B cell (primary cell): Measurements from ENCODE around the gene TIAM2. TPM values are rescaled to one million over a fixed set of nuclear protein-coding genes. Genes with fewer than 3 reads are reported as not detected.
A peak's percentile ranks its signal among the peaks of the same experiment; 100 is the strongest.

Source experiments
- ATAC-seq: fragments of 200-7000 bp; cut with Tn5 transposase; one replicate; pipeline ENCODE4 v1.10.0; 2021; ENCODE audit warnings: low read depth, mild to moderate bottlenecking, moderate number of reproducible peaks, moderate library complexity
- CTCF ChIA-PET: fragments of 350-600 bp; sonication (Branson Sonifier 250); formaldehyde crosslinking; loops from one replicate; lab custom pipeline; 2021; ENCODE audit warnings: antibody characterized with exemption, inconsistent platforms; lab: Charles Lee
- POLR2A ChIA-PET: fragments of 350-600 bp; sonication (Branson Sonifier 250); formaldehyde crosslinking; loops from one replicate; lab custom pipeline; 2021; ENCODE audit warnings: antibody characterized with exemption; lab: Charles Lee
- DNase-seq: peaks from one replicate; pipeline ENCODE4 v3.0.0; 2013
- H2AFZ ChIP-seq: 2 replicates; pipeline ENCODE4 v1.6.1; 2012; ENCODE audit warnings: mild to moderate bottlenecking, low read depth, low read length; ENCODE audit not compliant: insufficient read depth, poor library complexity, severe bottlenecking
- H3K27ac ChIP-seq, 2 donors: 1 replicate in 1 of 2; 2 replicates in 1 of 2; pipeline ENCODE4 v1.5.1; 2012 to 2013; ENCODE audit warnings: low read length in 2 of 2, mild to moderate bottlenecking in 2 of 2, moderate library complexity in 1 of 2
- H3K27me3 ChIP-seq, 4 experiments: fragments of 200-600 bp in 1 of 4; sonication (generic) in 1 of 4; replicated peaks in 1 of 4; 1 replicate in 2 of 4; 2 replicates in 2 of 4; pipeline versions ENCODE4 v1.6.1 to v1.7.0; 2013 to 2016; ENCODE audit warnings: low read length in 3 of 4, mild to moderate bottlenecking in 2 of 4, mixed read lengths in 1 of 4, moderate library complexity in 1 of 4; ENCODE audit not compliant: insufficient read depth in 4 of 4, control insufficient read depth in 3 of 4; ENCODE audit errors: control extremely low read depth in 1 of 4
- H3K36me3 ChIP-seq, 2 experiments: replicated peaks in 1 of 2; 1 replicate in 1 of 2; 2 replicates in 1 of 2; pipeline versions ENCODE4 v1.6.1 to v1.7.1; 2013; ENCODE audit warnings: low read length in 1 of 2; ENCODE audit not compliant: insufficient read depth in 2 of 2, control insufficient read depth in 1 of 2; ENCODE audit errors: control extremely low read depth in 1 of 2, extremely low read depth in 1 of 2
- H3K4me1 ChIP-seq, 2 donors: fragments of 200-600 bp in 1 of 2; sonication (generic) in 1 of 2; 1 replicate in 1 of 2; 2 replicates in 1 of 2; pipeline versions ENCODE4 v1.5.1 to v1.6.1; 2013 to 2017; ENCODE audit warnings: low read length in 2 of 2; ENCODE audit not compliant: control insufficient read depth in 2 of 2, insufficient read depth in 2 of 2
- H3K4me2 ChIP-seq: replicated peaks from 2 replicates; pipeline ENCODE3; 2012; ENCODE audit warnings: mild to moderate bottlenecking, low read depth, low read length; ENCODE audit not compliant: poor library complexity, severe bottlenecking
- H3K4me3 ChIP-seq, 5 experiments: fragments of 200-600 bp in 1 of 5; sonication (generic) in 1 of 5; 1 replicate in 3 of 5; 2 replicates in 2 of 5; pipeline versions ENCODE4 v1.5.1 to v1.7.0; 2011 to 2016; ENCODE audit warnings: low read length in 4 of 5, mild to moderate bottlenecking in 4 of 5, low read depth in 2 of 5, control low read depth in 1 of 5, moderate library complexity in 1 of 5; ENCODE audit not compliant: insufficient read depth in 1 of 5; ENCODE audit errors: control extremely low read depth in 1 of 5, extremely low read depth in 1 of 5
- H3K79me2 ChIP-seq: fragments of 200-600 bp; sonication (generic); one replicate; pipeline ENCODE4 v1.6.0; 2016; ENCODE audit warnings: low read length; ENCODE audit not compliant: control insufficient read depth, insufficient read depth
- H3K9ac ChIP-seq: fragments of 200-600 bp; sonication (generic); 2 replicates; pipeline ENCODE4 v1.6.1; 2017; ENCODE audit warnings: mild to moderate bottlenecking, low read length, moderate library complexity
- H3K9me3 ChIP-seq, 3 donors: one replicate each; pipeline versions ENCODE4 v1.6.1 to v1.7.1; 2013; ENCODE audit warnings: low read length in 2 of 3; ENCODE audit not compliant: control insufficient read depth in 2 of 3, insufficient read depth in 1 of 3; ENCODE audit errors: control extremely low read depth in 1 of 3
- H4K20me1 ChIP-seq: 2 replicates; pipeline ENCODE4 v1.6.0; 2012; ENCODE audit warnings: mild to moderate bottlenecking, low read length; ENCODE audit not compliant: insufficient read depth, control insufficient read depth, poor library complexity, severe bottlenecking
- H3K27ac Mint-ChIP-seq: one replicate; pipeline ENCODE4 v1.8.0; 2021; ENCODE audit warnings: mixed read lengths
- H3K27me3 Mint-ChIP-seq: one replicate; pipeline ENCODE4 v1.8.0; 2021; ENCODE audit warnings: mixed read lengths
- H3K4me1 Mint-ChIP-seq: one replicate; pipeline ENCODE4 v1.8.0; 2021; ENCODE audit warnings: mixed read lengths
- H3K4me3 Mint-ChIP-seq: one replicate; pipeline ENCODE4 v1.8.0; 2021; ENCODE audit warnings: mixed read lengths
- H3K9me3 Mint-ChIP-seq: one replicate; pipeline ENCODE4 v1.8.0; 2022; ENCODE audit warnings: mixed read lengths; ENCODE audit not compliant: insufficient read depth
- CTCF ChIP-seq: fragments of 200-600 bp; IDR thresholded peaks from one replicate; pipeline ENCODE4 v1.8.0; 2022; ENCODE audit warnings: antibody characterized with exemption, mild to moderate bottlenecking
- EZH2 ChIP-seq: IDR thresholded peaks from 2 replicates; pipeline ENCODE4 v1.6.1; 2012; ENCODE audit warnings: borderline replicate concordance, low read depth, mild to moderate bottlenecking, moderate library complexity, low read length; ENCODE audit not compliant: insufficient read depth, poor library complexity, severe bottlenecking
- WGBS: methylation state at CpG from one replicate; pipeline ENCODE4 v1.1.5; 2013; ENCODE audit warnings: missing lambda C conversion rate; ENCODE audit not compliant: insufficient coverage; 5-methylcytosine and 5-hydroxymethylcytosine counted together
- intact Hi-C: fragments of 100-400 bp; cut with micrococcal nuclease; formaldehyde crosslinking; loops from one replicate; pipeline ENCODE4 v1.10.0; 2022
- polyA plus RNA-seq: library from polyadenylated mRNA; depleted of rRNA; stranded (reverse); fragments of >200 nt; gene quantifications from 2 replicates; pipeline ENCODE4 v1.2.3, GENCODE V29; 2012
- total RNA-seq, 2 donors: library from RNA; stranded (reverse); fragments of 120-200 nt in 1 of 2; gene quantifications; 1 replicate in 1 of 2; 2 replicates in 1 of 2; pipeline versions ENCODE4 v1.2.3 to v1.2.4, GENCODE V29; 2013 to 2022

TIAM2 gene
- total and polyA plus RNA-seq, 2 donors (not counting 1 experiment from before 2014, with no cell fraction given): 13.1 to 18.8 TPM

GRCh38 chr6:155223646-155224451 lies 228.7 kb downstream of the TIAM2 start:
- Histone ChIP-seq H3K4me2 (no peak overlapping the region), H3K9me3 (no peaks in the 10 kb centered on the region), H3K79me2 (no peaks in the 10 kb centered on the region), H3K27me3 (no peaks in the 10 kb centered on the region), H3K4me1 (no peaks in the 10 kb centered on the region), H3K9ac (no peak overlapping the region), H4K20me1 (no peaks in the 10 kb centered on the region), H3K27ac (no peak overlapping the region), H3K36me3 (no peaks in the 10 kb centered on the region), H3K4me3 (peak overlapping the region in 1 of 5 experiments; percentile 5), H2AFZ (no peak overlapping the region)
- 89% methylated on average over 6 of the region's 12 CpGs for WGBS
- Mint-ChIP-seq H3K4me3 (no peak overlapping the region), H3K27me3 (no peaks in the 10 kb centered on the region), H3K9me3 (no peaks in the 10 kb centered on the region), H3K4me1 (peaks cover 4% of the 10 kb centered on the region), H3K27ac (no peak overlapping the region)
- ATAC-seq (peak; percentile 7), DNase-seq (no peak)
- CTCF ChIA-PET: no interaction called here
- TF ChIP-seq EZH2: no peak
- TF ChIP-seq CTCF: no peak
- POLR2A ChIA-PET: no interaction called here
- intact Hi-C loops: no loop called here

GRCh38 chr6:155224618-155225017 lies 229.5 kb downstream of the TIAM2 start:
- no peak overlapping the region for H3K27ac Mint-ChIP-seq
- DNase-seq: no peak
- H4K20me1 ChIP-seq: no peaks in the 10 kb centered on the region
- intact Hi-C loops: no loop called here
- ATAC-seq: no peak
- no peak overlapping the region for H2AFZ ChIP-seq
- H3K79me2 ChIP-seq: no peaks in the 10 kb centered on the region
- H3K36me3 ChIP-seq: no peaks in the 10 kb centered on the region
- no peak overlapping the region for H3K27ac ChIP-seq
- H3K9me3 Mint-ChIP-seq: no peaks in the 10 kb centered on the region
- no peak overlapping the region for H3K4me3 Mint-ChIP-seq
- no peaks in the 10 kb centered on the region for H3K4me1 ChIP-seq
- H3K9me3 ChIP-seq: no peaks in the 10 kb centered on the region
- H3K4me3 ChIP-seq: peak overlapping the region in 1 of 5 experiments; percentile 5
- ChIA-PET CTCF (no interaction called here), POLR2A (no interaction called here)
- 96% methylated on average over 5 of the region's 7 CpGs for WGBS
- H3K4me1 Mint-ChIP-seq: peaks cover 4% of the 10 kb centered on the region
- H3K4me2 ChIP-seq: no peak overlapping the region
- H3K9ac ChIP-seq: no peak overlapping the region
- no peaks in the 10 kb centered on the region for H3K27me3 ChIP-seq
- TF ChIP-seq CTCF (no peak), EZH2 (no peak)
- no peaks in the 10 kb centered on the region for H3K27me3 Mint-ChIP-seq
